ENCODE results near the gene UGT1A7.

GRCh38 chr2:233768076-233768475, 86.4 kb downstream of the UGT1A7 start:
- no peak for TF ChIP-seq SUZ12 (IDR thresholded peaks at IDR 0.05; ENCODE audit: extremely low read depth, insufficient read depth, insufficient read length)
- TF ChIP-seq ZNF274 (IDR thresholded peaks at IDR 0.05; ENCODE audit: low read depth, low read length): no peak
